ENCODE data around the gene KDM2A.

The KDM2A gene

DNA sequence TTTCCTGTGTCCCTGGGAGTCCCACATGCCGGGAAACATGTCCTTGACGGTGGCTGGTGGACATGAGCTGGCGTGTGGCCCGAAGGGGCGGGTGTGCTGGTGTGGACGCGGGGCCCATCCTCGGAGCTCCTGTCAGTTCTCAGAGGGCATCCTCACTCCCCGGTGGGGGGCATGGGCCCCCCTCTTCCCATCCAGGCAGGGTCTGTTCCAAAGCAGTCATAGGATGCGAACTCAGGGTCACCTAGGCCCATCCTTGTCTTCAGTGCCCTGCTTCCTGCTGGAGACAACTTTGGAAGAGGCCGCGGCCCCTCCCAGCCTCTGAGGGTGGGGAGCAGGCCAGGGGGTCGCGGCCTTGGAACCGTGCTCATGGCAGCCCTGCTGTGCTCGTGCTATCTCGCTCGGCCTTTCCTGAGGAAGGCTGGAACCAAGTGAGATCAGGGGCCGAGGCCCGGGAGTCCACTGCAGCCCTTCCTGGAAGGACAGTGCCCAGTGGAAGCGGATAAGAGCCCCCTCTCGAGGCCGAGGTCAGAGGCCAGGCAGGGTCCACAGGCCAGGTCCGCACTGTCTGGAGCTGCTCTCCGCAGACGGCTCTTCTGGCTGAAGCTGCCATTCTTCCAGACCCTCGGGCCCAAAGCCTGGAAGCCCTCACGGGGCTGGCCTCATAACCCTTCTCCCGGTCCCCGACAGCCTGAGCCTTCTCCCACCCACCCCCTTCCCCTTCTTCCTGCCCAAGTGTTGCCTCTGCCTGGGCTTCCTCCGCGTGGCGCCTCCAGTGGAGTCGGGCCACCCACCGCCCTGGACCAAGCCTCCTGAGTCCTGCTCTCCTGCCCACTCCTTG is 155.9 kb downstream of the KDM2A start:
- DNase-seq: no peak

DNA sequence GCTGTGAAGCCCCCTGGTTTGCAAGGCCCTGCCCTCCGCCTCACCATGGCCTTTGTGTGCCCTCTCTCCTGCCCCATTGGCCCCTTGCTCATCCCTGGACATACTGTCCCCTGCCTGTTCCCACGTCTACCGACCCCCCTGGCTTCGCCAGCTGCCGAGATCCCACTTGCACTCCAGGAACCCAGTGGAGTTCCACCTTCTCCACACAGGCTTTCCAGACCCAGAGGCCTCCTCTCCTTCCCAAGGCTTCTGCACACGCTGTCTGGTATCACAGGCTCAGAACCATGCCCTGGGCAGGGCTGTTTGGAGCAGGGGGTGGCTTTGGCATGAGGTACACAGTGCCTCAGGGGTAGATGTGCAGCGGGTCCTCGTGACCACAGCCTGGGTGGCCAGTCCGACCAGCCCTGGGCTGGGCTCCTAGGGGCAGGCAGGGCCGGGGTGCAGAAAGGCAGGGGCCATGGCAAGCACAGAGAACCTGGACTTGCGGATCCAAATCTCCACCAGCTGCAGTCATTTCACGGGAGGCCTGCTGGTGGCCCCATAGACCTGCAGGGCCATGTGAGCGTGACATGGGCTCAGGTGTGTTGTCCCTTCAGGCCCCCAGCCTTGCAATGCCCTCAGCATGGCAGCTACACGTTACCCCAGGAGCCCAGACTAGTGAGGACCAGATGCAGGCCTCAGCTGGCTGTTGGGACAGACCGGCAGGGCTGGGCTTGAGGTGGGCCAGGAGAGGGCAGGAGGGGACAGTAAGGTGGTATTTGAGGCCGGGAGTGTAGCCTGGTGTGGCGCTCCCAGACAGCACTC is 156.7 kb downstream of the KDM2A start:
- DNase-seq: no peak

DNA sequence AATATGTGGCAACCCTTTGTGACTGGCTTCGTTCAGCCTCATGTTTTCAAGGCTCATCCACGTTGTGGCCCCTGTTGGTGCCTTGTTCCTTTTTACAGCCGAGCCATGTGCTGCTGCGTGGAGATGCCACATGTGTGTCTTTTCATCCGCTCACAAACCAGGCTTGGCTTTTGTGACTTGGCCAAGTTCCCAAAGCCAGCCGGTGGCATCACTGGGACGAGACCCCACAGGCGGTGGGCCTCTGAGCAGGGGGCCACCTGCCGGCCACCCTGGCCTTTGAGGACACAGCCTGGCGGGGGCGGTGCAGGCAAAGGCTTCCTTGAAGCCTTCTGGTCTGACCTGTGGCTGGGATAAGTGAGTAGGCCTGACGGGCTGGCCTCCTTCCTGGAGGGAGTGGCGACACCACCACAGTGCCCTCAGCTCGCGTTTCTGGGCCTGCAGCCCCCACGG is 157.7 kb downstream of the KDM2A start:
- peak; percentile 54 for DNase-seq

DNA sequence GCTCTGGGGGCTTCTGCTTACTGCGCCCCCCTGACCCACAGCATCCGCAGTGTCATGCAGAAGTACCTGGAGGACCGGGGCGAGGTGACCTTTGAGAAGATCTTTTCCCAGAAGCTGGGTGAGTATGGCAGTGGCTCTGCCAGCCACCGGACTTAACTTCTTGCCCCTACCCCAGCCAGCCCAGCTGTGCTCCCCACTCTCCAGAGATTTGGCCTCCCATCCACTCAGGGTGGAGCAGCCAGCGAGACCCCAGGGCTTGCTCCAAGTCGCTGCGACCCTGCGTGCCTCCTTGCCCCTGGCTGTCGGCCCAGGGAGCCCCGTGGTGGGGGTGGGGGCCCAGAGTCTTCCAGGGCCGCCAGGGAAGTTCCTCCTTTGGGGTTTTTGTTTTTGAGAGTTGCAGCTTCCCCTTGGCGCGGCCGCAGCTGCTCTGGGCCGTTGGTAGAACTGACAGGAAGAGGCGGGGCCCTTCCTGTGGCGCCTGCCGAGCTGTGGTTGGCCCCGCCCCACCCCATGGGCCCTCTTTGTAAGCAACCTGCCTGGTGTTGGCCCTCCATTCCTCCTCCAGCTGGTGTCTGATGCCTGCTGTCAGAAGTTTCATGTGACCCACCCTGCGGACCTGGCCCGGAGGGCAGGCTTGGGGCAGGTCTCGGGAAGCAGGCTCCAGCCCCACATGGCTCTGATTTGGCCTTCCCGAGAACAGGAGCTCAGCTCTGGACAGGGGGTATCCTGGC is 158.3 kb downstream of the KDM2A start:
- DNase-seq: peak; percentile 65

DNA sequence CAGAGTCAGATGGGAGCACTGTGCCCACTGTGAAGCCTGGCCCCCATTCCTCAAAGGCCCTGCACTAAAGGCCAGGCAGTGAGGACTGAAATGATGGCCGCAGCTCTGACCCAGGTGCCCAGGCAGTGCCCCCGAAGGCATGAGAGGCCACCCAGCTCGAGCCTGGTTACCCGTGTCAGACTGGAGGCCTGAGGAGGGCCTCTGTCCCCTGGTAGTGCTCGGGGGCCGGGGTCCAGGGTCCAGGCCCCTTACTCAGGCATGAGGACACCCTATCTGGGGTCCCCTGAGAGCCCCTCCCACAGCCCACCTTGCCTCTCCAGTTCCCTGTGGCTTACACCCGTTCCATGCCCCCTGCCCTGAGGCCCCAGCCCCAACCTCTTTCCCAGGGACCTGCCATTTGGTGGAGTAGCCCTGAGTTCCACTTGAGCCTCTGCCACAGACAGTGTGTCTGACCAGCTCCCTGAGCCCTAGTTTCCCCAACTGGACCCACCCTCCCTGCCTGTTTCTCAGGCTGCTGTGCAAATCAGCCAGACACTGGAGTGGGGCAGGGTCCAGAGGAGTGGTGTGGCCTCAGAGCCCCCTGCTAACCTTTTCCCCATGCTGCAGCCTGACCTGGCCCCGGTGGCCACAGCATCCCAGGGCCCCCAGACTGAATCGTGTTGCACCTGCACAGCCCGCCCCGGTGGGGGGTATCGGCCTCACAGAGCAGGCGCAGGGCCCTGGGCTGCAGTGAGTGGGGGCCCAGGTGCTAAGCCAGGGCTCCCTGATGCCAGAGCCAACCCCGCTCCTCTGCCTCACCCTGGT is 159.3 kb downstream of the KDM2A start:
- no peak for DNase-seq

DNA sequence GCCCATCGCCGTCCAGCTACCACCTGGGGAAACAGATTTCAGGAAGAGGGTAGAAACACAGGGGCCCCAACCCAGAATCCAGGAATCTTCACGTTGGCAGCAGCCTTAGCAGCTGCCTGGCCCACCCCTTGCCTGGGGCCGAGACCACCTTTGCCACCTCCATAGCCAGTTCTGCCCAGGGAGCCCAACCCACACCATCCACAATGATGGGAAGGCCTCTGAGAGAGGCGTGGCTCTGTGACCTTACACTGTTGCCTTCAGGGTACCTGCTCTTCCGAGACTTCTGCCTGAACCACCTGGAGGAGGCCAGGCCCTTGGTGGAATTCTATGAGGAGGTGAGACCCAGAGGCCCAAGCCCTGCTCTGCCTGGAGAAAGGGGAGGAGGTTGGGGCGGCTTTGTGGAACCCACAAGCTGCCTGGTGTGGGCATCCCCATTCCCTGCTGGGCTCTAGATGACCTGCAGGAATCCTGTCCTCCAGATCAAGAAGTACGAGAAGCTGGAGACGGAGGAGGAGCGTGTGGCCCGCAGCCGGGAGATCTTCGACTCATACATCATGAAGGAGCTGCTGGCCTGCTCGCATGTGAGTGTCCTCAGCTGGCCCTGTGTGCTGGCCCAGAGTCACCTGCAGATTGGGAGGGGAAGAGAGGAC is 160.0 kb downstream of the KDM2A start:
- no peak for DNase-seq

DNA sequence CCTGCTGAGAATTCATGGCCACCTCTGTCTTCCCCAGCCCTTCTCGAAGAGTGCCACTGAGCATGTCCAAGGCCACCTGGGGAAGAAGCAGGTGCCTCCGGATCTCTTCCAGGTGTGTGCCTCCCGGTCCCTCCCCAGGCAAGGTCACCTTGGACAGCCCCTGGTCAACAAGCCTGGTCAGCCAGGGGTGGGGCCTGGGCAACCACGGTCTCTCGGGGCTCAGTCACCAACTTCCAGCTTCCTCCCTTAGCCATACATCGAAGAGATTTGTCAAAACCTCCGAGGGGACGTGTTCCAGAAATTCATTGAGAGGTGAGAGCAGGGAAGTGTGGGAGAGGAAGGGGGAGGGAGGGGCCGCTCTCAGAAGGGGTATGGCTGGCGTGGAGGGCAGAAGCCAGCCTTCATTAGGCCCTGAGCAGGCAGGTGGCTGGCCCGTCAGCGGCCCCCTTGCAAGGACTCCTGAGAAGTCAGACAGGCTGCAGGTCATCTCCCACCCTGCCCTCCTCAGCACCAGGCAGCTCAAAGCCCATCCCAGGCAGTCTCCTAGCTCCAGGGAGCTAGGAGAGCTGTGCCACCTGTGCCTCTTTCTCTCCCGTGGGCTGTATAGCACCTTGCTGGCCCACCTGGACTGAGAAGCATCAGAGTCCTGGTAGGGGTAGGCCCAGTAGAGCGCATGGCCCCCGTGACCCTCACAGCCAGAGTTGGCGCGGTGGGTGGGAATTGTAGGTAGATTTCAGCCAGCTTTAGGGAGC is 160.7 kb downstream of the KDM2A start:
- no peak for DNase-seq

DNA sequence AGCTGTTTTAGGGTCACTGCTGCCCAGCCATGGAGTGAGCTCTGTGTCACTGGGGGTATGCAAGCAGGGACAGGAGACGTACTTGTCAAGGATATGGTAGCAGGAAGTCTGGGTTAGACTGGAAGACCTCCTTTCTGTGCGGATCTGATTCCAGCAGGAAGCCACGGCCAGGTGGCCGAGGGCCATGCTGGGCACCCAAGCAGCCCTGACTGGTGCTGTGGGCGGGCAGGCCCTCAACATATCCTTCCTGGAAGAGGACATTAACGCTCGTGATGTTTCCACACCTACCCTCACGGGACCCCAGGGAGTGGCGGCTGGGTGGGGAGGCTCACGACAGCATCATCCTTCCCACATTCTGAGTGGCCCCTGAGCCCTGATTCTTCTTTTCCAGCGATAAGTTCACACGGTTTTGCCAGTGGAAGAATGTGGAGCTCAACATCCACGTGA is 161.3 kb downstream of the KDM2A start:
- no peak for DNase-seq

DNA sequence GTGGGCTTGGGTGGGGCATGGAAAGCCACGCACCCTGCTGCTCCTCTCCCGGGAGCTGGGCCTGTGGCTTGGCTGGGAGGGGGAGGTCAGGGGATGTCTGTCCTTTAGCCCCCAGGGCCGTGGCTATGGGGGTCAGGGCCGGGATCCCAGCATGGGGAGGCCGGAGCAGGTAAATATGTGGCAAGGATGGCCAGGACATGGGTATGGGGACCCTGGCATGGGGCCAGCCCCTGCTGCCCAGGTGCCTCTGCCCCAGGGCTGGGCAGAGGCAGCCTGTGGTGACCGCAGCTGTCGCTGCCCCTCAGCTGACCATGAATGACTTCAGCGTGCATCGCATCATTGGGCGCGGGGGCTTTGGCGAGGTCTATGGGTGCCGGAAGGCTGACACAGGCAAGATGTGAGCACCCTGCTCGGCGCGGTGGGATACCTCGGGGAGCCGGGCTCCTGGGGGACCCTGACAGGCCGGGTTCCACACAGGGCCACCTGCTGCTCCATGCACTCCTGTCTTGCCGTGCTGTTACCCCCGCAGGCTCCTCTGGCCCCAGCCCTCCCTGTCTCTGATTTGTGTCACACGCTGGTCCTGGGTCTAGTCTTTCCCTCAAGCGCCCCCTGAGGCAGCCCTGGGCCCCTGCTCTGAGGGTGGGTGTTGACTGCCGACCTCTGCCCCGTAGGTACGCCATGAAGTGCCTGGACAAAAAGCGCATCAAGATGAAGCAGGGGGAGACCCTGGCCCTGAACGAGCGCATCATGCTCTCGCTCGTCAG is 161.9 kb downstream of the KDM2A start:
- DNase-seq: no peak

DNA sequence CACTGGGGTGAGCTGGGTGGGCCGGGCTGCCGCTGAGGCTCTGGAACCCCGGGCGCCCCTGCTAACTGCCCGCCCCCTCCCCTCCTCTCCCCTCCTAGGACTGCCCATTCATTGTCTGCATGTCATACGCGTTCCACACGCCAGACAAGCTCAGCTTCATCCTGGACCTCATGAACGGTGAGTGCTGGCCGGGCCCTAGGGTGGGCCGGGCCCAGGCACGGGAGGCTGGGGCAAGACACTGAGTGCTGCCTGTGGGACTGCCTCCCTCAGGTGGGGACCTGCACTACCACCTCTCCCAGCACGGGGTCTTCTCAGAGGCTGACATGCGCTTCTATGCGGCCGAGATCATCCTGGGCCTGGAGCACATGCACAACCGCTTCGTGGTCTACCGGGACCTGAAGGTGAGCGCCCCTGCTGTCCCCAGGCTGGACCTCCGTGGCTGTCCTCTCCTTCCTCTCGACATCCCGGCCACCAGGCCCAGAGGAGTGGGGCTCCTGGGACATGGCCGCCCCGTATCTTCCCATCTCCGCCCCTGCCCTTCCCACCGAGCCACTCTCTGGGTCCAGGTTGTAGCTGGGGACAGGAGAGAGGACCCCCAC is 162.6 kb downstream of the KDM2A start:
- no peak for DNase-seq

DNA sequence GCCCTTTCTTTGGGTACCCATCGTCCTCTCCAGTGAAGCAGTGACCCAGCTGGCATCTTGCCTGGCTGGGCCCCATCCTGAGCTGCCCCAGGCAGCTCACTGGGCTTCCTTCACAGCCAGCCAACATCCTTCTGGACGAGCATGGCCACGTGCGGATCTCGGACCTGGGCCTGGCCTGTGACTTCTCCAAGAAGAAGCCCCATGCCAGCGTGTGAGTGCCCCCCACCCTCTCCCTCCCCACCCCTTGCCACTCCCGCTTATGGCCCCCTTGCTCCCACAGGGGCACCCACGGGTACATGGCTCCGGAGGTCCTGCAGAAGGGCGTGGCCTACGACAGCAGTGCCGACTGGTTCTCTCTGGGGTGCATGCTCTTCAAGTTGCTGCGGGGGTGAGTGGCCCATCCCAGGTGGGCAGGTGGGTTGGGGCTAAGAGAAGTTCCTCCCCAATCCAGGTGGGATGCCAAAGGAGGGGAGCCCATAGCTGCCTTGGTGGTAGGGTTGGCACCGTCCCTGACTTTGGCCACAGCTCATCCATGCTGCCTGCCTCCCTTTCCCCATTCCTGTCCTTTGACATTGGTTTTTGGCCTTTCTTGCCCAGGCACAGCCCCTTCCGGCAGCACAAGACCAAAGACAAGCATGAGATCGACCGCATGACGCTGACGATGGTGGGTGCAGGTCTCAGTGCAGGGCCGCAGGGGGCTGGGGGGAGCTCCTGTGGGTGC is 163.3 kb downstream of the KDM2A start:
- DNase-seq: no peak

DNA sequence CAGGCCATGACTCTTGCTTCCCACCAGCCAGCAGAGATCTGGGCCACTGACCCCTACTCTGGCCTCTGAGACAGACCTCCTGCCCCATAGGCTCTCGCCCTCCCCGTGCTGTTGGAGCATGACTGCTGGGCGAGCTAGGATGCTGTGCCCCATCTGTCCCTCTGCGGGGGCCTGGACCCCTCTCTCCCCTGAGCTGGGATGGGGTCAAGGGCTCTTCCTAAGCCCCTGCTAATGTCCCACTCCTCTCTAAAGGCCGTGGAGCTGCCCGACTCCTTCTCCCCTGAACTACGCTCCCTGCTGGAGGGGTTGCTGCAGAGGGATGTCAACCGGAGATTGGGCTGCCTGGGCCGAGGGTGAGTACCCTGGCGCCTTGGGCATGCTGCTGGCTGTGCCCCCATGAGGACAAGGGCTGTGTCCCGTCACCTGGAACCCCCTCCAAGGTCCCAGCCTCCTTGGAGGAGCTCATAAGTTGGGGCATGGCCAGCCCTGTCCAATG is 163.9 kb downstream of the KDM2A start:
- no peak for DNase-seq

DNA sequence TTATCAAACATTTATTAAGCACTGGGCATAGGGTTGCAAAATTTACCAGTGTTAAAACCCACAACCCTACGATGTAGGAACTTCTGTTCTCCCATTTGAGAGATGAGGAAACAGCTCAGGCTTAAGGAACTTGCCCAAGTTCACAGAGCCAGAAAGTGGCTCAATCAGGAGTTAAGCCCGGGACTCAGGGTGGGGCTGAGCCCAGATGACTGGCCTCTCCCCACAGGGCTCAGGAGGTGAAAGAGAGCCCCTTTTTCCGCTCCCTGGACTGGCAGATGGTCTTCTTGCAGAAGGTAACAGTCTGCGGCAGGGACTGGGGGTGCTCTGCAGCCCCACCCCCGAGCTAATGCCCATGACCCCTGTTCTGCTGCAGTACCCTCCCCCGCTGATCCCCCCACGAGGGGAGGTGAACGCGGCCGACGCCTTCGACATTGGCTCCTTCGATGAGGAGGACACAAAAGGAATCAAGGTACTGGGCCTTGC is 164.5 kb downstream of the KDM2A start:
- DNase-seq: no peak

DNA sequence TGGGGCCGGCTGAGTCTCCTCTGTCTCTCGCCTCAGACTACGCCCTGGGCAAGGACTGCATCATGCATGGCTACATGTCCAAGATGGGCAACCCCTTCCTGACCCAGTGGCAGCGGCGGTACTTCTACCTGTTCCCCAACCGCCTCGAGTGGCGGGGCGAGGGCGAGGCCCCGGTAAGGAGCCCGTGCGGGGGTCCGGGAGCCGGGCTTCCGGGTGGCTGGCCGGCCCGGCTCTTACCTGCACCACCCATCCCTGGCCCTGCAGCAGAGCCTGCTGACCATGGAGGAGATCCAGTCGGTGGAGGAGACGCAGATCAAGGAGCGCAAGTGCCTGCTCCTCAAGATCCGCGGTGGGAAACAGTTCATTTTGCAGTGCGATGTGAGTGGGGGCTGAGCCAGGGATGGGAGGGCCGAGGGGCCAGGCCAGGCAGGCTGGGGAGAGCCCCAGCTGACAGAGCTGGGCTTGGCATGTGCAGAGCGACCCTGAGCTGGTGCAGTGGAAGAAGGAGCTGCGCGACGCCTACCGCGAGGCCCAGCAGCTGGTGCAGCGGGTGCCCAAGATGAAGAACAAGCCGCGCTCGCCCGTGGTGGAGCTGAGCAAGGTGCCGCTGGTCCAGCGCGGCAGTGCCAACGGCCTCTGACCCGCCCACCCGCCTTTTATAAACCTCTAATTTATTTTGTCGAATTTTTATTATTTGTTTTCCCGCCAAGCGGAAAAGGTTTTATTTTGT is 165.9 kb downstream of the KDM2A start:
- no peak for DNase-seq

DNA sequence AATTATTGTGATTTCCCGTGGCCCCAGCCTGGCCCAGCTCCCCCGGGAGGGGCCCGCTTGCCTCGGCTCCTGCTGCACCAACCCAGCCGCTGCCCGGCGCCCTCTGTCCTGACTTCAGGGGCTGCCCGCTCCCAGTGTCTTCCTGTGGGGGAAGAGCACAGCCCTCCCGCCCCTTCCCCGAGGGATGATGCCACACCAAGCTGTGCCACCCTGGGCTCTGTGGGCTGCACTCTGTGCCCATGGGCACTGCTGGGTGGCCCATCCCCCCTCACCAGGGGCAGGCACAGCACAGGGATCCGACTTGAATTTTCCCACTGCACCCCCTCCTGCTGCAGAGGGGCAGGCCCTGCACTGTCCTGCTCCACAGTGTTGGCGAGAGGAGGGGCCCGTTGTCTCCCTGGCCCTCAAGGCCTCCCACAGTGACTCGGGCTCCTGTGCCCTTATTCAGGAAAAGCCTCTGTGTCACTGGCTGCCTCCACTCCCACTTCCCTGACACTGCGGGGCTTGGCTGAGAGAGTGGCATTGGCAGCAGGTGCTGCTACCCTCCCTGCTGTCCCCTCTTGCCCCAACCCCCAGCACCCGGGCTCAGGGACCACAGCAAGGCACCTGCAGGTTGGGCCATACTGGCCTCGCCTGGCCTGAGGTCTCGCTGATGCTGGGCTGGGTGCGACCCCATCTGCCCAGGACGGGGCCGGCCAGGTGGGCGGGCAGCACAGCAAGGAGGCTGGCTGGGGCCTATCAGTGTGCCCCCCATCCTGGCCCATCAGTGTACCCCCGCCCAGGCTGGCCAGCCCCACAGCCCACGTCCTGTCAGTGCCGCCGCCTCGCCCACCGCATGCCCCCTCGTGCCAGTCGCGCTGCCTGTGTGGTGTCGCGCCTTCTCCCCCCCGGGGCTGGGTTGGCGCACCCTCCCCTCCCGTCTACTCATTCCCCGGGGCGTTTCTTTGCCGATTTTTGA is 166.8 kb downstream of the KDM2A start:
- DNase-seq: no peak

DNA sequence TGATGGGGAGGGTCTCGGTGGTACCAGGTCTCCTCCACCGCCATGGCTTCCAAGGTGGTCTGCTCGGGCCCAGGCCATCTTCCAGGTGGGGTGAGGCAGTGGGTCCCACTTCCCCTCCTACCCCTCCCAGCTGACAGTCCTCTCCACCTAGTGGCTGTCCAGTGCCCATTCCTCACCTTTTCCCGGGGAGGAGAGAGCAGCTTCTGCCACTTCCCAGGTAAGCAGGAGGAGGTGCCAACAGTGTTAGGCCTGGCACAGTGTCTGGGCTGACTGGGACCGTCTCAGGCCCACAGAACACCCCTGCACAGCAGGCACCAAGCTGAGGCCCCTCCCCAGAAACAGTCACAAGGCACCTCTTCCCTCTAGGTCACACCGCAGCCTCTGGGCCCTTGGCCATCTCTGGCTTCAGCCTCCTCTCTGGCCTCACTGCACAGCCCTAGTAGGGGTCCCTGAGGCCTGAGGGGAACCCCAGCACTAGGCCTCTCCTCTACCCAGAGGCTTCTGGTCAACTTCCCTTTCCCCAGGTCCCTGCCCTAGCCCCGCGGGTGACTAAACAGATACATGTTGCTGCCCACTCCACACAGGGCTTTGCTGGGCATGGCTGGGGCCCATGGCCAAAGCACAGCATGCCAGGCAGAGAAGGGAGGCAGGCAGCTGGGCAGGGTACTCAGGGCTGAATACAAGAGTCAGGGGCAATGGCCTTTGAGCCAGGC is 167.7 kb downstream of the KDM2A start:
- no peak for DNase-seq
